ENCODE measurements around the gene CREBBP. TPM values are rescaled to one million over a fixed set of nuclear protein-coding genes. Genes with fewer than 3 reads are reported as not detected.

Gene CREBBP
- total RNA-seq, 2 donors from 2014 or later: 59.3 to 60.7 TPM

DNA sequence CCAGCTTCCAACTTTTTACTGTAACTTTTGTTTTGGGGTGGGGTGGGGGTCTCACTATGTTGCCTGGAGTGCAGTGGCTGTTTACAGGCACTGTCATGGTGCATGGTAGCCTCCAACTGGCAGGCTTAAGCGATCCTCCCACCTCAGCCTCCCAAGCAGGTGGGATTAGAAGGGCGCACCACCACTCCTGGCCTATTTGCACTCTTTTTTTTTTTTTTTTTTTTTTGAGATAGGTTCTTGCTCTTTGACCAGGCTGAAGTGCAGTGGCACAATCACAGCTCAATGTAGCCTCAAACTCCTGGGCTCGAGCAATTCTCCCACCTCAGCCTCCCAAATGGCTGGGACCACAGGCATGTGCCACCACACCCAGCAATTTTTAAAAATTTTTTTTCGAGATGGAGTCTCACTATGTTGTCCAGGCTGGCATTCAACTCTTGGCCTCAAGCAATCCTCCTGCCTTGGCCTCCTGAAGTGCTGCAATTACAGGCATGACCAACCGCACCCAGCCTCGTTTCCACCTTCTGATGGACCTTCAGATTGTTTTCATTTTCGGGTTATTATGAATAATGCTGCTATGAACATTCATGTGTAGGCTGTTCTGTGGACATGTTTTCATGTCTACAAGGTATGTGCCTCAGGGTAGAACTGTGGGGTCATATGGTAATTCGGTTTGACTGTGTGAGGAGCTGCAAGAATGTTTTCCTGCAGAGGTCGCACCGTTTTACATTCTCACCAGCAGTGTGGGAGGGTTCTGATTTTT lies 174.1 kb downstream of the CREBBP start:
- intact Hi-C loops (cut with DNase I, micrococcal nuclease): no loop called here
- ATAC-seq: no peak

DNA sequence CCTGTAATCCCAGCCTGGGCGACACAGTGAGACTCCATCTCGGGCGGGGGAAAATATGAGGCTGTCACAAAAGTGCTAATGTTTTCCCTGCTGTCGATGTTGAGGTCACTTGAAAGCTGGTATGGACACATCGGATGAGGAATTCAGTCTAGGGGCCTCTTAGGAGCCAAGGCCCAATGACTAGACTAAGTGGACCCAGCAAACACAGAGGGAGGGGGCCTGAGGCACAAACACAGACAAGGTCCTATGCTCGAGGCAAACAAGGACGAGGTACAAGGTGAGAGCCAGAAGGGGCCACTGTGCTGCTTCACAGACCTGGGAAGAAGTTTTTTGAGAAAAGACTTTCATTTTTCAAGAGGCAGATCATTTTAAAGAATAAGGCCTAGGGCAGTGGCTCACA lies 178.4 kb downstream of the CREBBP start:
- ATAC-seq (no peak), DNase-seq (no peak)
- intact Hi-C loops (cut with DNase I, micrococcal nuclease): no loop called here

More for the DNA sequence above, 174.1 kb downstream of the CREBBP start:
- DNase-seq: no peak

DNA sequence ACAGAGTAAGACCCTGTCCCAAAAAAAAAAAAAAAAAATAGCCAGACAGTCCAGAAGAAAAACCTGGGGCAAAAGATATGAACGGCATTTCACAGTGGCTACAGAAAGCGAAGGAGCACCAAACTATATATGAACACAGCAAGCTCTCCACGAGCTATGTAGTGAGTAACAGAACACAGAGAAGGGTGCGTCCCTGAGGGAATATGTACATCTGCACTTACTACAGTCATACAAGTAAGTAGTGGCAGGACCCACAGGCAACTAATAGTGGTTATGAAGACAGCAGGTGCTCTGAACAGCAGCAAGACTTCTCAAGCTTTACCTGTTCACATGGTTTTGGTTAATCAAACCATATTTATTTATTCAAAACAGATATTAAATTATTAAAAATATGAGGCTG lies 179.0 kb downstream of the CREBBP start:
- ATAC-seq (no peak), DNase-seq (no peak)
- intact Hi-C loops (cut with DNase I, micrococcal nuclease): no loop called here

DNA sequence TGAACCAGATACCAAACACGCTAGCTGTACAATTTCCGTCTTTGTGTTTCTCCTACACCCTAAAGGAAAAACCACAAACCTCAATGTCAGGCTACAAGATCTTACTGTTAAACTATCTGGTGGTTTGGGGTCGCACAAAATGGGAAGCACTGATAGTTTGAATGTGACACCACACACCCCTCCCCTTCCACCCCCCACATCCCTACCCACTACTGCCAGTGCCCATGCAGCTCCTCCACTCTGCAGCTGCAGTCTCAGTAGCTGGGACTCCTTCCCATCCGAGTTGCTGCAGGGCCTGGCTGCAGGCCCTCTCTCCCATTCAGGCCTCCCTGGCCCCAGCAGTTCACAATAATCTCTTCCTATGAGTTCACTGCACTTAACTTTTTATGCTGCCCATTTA lies 181.6 kb downstream of the CREBBP start:
- DNase-seq: no peak
- intact Hi-C loops (cut with DNase I, micrococcal nuclease): loop anchor here in 1 of 2 donors (10.0 kb wide), 1 partner anchor 176 kb away; no protein-coding TSS in a partner anchor
- no peak for ATAC-seq

DNA sequence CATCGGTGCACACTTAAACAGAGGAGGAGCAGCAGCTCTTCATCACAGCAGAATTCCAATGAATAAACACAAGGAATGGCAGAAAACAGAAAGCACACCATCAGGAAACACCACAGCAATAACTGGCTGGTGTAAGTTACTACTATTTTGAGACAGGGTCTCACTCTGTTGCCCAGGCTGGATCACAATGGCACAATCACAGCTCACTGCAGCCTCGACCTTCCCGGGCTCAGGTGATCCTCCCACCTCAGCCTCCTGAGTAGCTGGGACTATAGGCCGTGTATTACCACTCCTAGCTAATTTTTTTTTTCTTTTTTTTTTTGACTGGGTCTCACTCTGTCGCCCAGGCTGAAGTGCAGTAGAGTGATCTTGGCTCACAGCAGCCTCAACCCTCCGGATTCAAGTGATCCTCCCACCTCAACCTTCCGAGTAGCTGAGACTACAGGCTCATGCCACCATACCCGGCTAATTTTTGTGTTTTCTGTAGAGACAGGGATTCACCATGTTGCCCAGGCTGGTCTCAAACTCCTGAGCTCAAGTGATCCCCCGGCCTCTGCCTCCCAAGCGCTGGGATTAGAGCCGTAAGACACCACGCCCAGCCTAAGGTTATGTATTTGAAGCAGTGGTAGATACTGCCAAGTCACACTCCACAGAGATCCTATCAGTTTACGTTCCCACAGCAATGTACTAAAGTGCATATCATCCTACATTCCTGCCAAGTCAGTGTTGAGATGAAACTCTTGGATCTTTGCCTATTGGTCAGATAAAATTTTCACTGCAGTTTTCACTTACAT lies 183.9 kb downstream of the CREBBP start:
- ATAC-seq (peak; percentile 69), DNase-seq (no peak)
- intact Hi-C loops (cut with DNase I, micrococcal nuclease): loop anchor here in 1 of 2 donors (10.0 kb wide), 1 partner anchor 178 kb away; no protein-coding TSS in a partner anchor

DNA sequence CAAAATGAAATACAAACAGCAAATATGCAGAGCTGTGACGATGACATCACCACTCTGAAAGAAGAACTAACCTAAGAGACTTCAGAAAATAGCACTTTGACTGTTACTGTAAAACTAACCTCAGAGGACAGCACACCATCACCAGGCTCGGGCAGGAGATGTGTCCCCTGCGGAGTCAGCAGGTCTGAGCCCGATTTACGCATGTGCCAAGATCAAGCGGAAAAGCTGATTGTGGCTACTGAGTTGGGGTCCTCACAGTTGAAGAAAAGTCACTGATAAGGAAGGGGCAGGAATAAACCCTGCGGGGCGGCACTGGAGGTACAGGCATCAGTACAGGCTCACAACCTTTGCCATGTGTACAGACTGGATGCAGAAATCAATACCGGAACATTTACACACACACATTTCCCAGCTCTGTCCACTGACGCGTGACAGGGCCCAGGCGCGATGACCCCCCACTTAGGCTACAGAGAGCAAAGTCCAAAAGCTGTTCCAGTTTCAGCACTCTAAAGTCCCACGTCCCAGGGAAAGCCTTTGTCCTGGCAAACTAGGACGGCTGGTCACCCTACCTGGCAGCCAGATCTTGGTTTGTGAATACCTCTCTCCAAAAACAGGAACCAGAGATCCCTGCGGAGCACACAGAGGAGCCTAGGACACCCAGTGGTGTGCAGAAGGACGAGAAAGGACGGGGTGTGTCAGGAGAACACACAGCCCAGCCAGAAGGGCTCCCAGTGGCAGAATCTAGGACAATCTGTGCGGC lies 184.7 kb downstream of the CREBBP start:
- intact Hi-C loops (cut with DNase I, micrococcal nuclease): loop anchor here in 1 of 2 donors (10.0 kb wide), 1 partner anchor 179 kb away; no protein-coding TSS in a partner anchor
- DNase-seq: no peak
- peak; percentile 19 for ATAC-seq

DNA sequence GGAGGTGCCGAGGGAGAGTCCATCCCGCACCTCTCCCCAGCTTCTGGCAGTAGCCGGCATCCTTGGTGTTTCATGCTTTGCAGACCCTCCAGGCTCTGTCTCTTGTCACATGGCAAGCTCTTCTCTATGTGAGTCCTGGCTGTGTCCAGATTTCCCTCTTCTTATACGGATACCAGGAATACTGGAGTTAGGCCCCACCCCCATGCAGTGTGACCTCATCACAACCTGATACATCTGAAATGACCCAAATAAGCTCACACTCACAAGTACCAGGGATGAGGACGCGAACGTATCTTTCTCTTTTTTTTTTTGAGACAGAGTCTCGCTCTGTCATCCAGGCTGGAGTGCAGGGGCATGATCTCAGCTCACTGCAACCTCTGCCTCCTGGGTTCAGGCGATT lies 186.5 kb downstream of the CREBBP start:
- ATAC-seq: no peak
- intact Hi-C loops (cut with DNase I, micrococcal nuclease): loop anchor here in 1 of 2 donors (10.0 kb wide), 1 partner anchor 181 kb away; no protein-coding TSS in a partner anchor

DNA sequence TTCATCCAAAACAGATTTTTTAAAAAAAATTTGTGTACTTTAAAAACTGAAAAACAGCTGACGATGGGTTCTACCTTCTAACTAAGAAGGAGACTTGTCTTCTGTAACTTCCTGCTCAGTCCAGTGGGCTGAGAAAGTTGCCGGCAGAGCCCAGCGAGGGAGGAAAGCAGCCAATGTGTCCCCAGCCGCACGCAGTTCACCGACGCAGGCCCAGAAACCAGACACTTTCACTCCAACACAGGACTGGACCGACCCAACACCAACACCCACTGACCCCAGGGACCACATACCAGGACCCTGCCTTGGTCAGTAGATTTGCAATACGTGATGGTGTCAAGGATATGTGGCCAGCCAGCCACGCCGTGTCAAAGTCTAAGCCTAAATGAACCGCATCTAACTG lies 188.8 kb downstream of the CREBBP start:
- intact Hi-C loops (cut with DNase I, micrococcal nuclease): loop anchor here in 1 of 2 donors (10.0 kb wide), 1 partner anchor 183 kb away; no protein-coding TSS in a partner anchor
- no peak for DNase-seq
- ATAC-seq: no peak

More for the DNA sequence above, 186.5 kb downstream of the CREBBP start:
- DNase-seq: no peak

DNA sequence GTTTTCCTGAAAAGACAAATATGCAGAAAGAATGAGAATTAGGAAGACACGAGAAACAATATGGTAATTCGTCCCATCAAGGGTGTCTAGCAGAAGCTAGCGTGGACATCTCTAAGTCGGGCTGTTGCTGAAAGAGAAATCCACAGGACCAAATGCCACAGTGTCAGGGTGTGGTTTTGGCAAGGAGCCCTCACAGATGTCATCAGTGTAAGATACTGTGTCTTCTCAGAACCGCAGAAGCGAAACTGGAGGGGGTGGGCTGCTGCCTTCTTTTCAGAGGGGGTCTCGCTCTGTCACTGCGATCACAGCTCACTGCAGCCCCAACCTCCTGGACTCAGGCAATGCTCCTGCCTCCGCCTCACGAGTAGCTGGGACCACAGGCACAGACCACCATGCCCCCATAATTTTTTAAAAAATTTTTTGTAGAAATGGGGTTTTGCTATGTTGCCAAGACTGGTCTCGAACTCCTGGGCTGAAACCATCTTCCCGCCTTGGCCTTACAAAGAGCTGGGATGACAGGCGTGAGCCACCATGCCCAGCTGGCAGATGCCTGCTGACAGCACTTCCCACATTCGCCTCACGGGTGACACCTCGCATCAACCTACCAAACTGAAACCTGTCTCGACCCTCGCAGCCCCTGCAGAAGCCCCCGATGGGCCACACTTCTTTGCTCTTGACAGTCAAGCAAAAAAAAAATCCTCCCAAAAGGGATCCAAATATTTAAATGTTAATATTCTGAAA lies 189.4 kb downstream of the CREBBP start:
- ATAC-seq (peak; percentile 11), DNase-seq (no peak)
- intact Hi-C loops (cut with DNase I, micrococcal nuclease): loop anchor here in 1 of 2 donors (10.0 kb wide), 1 partner anchor 184 kb away; no protein-coding TSS in a partner anchor

DNA sequence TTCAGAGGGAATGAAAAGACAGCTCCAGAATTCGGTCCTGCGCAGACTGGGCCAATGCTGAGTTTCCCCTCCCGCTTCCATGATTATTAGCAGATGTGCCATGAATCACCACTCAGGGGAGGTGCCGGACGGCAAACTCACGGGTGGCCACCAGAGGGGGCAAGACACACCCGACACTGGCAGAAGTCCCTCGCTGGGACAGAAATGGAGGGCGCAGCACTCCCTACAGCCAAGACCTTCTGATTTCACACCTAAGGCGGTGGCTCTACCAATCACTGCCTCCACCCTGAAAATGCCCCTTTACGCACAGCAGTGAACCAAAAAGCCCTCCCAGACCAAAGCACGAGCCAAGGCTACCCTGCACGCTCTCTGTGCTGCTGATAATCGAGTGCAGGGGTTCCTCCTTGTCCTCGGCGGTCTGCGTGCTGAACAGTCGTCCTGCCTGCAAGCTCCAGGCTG lies 190.0 kb downstream of the CREBBP start:
- ATAC-seq (peak; percentile 97), DNase-seq (peak; percentile 85 to 88)
- intact Hi-C loops (cut with DNase I, micrococcal nuclease): loop anchor here in 1 of 2 donors (10.0 kb wide), 1 partner anchor 184 kb away; no protein-coding TSS in a partner anchor

DNA sequence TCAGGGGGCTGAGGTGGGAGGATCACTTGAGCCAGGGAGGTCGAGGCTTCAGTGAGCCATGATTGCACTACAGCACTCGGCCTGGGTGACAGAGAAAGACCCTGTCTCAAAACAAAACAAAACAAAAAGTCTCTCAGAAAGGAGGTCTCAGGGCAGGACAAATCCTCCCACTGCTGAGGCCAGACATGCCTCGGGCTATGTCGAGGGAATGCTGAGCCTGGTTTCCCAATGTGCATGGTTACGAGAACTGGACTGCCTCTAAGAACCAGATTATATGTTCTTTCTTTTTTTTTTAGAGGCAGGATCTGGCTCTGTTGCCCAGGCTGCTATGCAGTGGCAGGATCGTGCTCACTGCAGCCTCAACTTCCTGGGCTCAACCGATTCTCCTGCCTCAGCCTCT lies 190.8 kb downstream of the CREBBP start:
- intact Hi-C loops (cut with DNase I, micrococcal nuclease): loop anchor here in 1 of 2 donors (10.0 kb wide), 1 partner anchor 185 kb away; no protein-coding TSS in a partner anchor
- DNase-seq: no peak
- no peak for ATAC-seq

DNA sequence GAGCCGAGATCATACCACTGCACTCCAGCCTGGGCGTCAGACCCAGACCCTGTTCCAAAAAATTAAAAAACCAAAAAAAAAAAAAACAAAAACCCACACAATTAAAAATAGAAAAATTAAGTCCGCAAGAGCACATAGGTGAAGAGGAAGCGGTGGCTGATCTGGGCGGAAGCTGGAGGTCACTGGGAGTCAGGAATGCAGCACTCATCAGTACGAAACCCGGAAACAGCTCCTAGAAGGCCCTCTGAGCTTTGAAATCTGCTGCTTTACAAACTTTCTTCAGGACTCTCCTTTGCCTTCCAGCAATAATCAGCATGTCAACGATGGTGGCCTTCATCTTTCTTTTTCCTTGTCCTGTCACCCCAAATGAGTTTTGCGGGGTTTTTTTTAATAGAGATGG lies 192.7 kb downstream of the CREBBP start:
- intact Hi-C loops (cut with DNase I, micrococcal nuclease): no loop called here
- ATAC-seq (no peak), DNase-seq (no peak)

DNA sequence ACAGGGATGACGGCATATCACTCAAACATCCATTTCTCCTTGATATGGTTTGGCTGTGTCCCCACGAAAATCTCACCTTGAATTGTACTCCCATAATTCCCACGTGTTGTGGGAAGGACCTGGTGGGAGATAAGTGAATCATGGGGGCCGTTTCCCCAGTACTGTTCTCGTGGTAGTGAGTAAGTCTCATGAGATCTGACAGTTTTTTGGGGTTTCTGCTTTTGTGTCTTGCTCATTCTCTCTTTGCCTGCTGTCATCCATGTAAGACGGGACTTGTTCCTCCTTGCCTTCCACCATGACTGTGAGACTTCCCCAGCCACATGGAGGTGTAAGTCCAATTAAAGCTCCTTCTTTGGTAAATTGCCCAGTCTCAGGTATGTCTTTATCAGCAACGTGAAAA lies 193.5 kb downstream of the CREBBP start:
- no peak for ATAC-seq
- intact Hi-C loops (cut with DNase I, micrococcal nuclease): no loop called here
- DNase-seq: no peak

DNA sequence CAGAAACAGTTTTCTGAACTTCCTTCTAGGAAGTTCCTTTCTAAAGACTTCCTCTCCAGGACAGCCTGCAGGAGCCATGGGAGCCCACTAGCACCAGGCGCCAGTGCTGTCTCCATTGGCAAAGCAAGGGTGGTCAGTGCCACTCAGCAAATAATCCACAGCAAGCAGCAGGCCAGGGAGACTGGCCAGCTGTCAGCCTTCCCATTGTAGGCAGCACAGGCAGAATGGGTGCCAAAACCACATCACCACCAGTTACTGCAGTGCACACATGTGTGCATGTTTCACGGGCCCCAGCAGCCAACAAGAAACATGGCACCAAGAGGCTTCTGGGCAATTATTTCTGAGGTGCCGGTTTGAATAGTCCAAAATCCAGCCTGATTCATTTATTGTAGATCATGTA lies 199.3 kb downstream of the CREBBP start:
- ATAC-seq (no peak), DNase-seq (no peak)
- intact Hi-C loops (cut with DNase I, micrococcal nuclease): no loop called here

DNA sequence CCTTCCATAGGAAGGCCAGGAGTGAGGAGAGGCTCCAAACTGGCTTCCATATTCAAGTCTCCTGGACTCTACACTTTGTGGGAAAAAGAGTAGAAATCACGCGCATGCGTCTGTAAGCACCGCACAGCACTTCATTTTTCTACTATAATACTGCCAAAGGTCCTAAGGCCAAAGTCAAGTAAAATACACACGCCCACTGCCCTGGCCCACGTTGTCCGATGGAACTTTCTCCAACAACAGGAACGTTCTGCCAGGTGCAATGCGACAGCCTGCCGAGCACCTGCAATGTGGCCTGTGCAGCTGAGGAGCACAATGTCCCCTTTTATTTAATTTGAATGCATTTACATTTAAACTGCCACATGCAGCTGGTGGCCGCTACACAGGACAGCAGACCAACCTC lies 202.5 kb downstream of the CREBBP start:
- DNase-seq (no peak), ATAC-seq (no peak)
- intact Hi-C loops (cut with DNase I, micrococcal nuclease): no loop called here

DNA sequence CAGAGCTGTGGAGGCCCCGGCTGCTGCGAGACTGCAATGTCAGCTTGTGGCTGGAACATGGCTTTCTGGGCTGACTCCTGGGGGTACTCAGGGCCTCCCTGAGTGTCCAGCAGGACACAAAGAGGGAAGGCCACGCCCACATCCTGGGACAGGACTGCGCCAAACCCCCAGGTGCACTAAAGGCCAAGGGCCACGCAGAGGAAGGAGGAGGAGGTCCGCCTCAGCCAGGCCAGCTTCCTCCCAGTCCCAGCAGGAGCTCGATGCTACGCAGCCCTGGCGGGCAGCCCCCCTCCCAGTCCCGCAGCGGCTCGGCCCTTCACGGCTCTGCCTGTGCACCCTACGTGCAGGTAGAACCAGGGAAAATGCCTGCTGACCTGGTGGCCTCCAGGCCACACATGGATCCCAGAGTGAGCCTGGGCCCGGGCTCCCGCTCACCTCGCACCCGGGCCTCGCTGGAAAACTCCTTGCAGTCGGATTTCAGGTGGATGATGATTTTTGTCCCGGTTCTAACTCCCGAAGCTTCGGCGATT lies 204.8 kb downstream of the CREBBP start:
- no peak for ATAC-seq

More for the DNA sequence above, 204.8 kb downstream of the CREBBP start:
- no peak for DNase-seq
- intact Hi-C loops (cut with DNase I, micrococcal nuclease): no loop called here

Measured in left colon (tissue), 2 donors.